ENCODE results near the gene APCDD1L. TPM values are rescaled to one million over a fixed set of nuclear protein-coding genes. Genes with fewer than 3 reads are reported as not detected.

Gene APCDD1L
- total RNA-seq, 1 donor from 2014 or later, result 0.86 TPM

GRCh38 chr20:58479726-58480440, 35.3 kb downstream of the APCDD1L start:
- no peak overlapping the region for H3K4me3 ChIP-seq (ENCODE audit: low read depth, low read length)
- no peak for DNase-seq (ENCODE audit: low read depth)
- TF ChIP-seq CTCF (conservative IDR thresholded peaks at IDR 0.05; ENCODE audit: low read depth, low read length), result no peak

GRCh38 chr20:58478141-58478805, 36.9 kb downstream of the APCDD1L start:
- no peak for TF ChIP-seq CTCF (conservative IDR thresholded peaks at IDR 0.05; ENCODE audit: low read depth, low read length)
- no peak for DNase-seq (ENCODE audit: low read depth)
- no peak overlapping the region for H3K4me3 ChIP-seq (ENCODE audit: low read depth, low read length)

GRCh38 chr20:58475466-58475865, 39.7 kb downstream of the APCDD1L start:
- no peak overlapping the region for H3K4me3 ChIP-seq (ENCODE audit: low read depth, low read length)
- DNase-seq (ENCODE audit: low read depth), result no peak
- TF ChIP-seq CTCF (conservative IDR thresholded peaks at IDR 0.05; ENCODE audit: low read depth, low read length), result no peak

DNA sequence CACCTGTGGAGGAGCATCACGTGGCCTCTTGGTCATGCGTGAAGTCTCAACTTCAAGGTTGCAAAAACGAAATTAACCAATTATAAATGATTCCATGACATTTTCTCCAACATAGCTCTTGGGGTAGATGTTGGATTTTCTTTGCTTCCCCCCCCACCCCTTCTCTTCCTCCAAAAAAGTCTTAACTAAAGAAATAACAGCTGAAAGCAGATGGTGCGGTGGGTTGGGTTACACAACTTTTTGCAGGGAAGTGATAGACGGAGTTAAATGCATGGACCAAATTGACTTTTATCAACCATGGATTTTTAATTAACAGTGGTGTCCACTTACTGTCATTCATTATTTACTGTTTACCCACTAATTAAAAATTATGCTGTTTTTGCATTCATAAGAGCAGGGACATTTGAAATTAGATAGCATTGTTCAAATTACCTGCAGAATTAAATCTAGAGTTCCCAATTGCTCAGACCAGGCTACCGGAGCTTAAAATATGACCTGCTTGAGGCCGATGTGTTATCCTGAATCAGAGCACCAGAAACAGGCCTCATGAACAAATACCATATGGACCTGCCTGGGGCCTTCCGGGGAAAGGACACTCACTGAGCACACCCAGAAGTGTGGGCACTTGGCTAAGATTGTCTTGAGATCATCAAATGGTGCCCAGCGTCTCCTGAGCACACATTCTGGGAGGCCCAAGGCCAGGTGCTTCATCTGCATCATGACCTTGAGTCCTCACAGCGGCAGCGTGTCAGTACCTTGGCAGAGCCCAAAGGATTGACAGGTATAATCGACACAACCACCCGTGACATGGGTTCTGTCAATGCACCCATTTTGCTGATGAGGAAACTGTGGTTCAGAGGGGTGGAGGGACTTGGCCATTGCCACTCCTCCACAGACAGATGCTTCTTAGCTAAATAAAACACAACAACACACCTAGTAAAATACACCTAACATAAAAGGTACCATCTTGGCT, 41.5 kb downstream of the APCDD1L start:
- DNase-seq (ENCODE audit: low read depth), result no peak
- no peak overlapping the region for H3K4me3 ChIP-seq (ENCODE audit: low read depth, low read length)
- TF ChIP-seq CTCF (conservative IDR thresholded peaks at IDR 0.05; ENCODE audit: low read depth, low read length), result no peak

GRCh38 chr20:58472273-58473018, 42.8 kb downstream of the APCDD1L start:
- no peak for DNase-seq (ENCODE audit: low read depth)
- TF ChIP-seq CTCF (conservative IDR thresholded peaks at IDR 0.05; ENCODE audit: low read depth, low read length), result no peak
- H3K4me3 ChIP-seq (ENCODE audit: low read depth, low read length), result no peak overlapping the region
